ENCODE results near the gene ARHGAP44. TPM values are rescaled to one million over a fixed set of nuclear protein-coding genes. Genes with fewer than 3 reads are reported as not detected.
A peak's percentile ranks its signal among the peaks of the same experiment; 100 is the strongest.

ARHGAP44 gene
- total and polyA plus RNA-seq, 2 of the 4 experiments (the other 2 are of a cell fraction): 0.54 to 1.0 TPM

GRCh38 chr17:12800855-12801365 lies 11.6 kb downstream of the ARHGAP44 start:
- Histone ChIP-seq H3K14ac (replicated peaks; ENCODE audit: low read depth, low read length) (no peak overlapping the region), H4K91ac (ENCODE audit: insufficient read depth, low read depth, low read length) (no peak overlapping the region), H3K79me1 (ENCODE audit: low read depth in 1 of 2, low read length in 2 of 2) (no peaks in the 10 kb centered on the region), H3K4ac (ENCODE audit: low read depth, low read length) (no peak overlapping the region), H3K4me2 (ENCODE audit: low read depth, low read length) (no peak overlapping the region), H2AFZ (replicated peaks; ENCODE audit: low read length, poor library complexity) (no peak overlapping the region), H3K18ac (ENCODE audit: low read depth, low read length) (no peak overlapping the region), H4K8ac (ENCODE audit: low read depth in 2 of 2, low read length in 2 of 2) (no peak overlapping the region), H3K56ac (ENCODE audit: extremely low read depth, insufficient read depth, low read length) (no peak overlapping the region), H3K4me3 (ENCODE audit: insufficient read depth, low read depth, low read length) (no peak overlapping the region), H3K23ac (ENCODE audit: low read depth, low read length) (no peak overlapping the region), H3K36me3 (ENCODE audit: control insufficient read depth, insufficient read depth, low read length) (no peaks in the 10 kb centered on the region), H2AK9ac (replicated peaks; ENCODE audit: low read depth, low read length, poor library complexity) (no peak overlapping the region), H3K27ac (ENCODE audit: insufficient read depth, low read length) (no peak overlapping the region), H3K9me1 (ENCODE audit: insufficient read depth, low read length) (no peaks in the 10 kb centered on the region), H3K9ac (ENCODE audit: low read depth, low read length) (no peak overlapping the region), H2BK5ac (ENCODE audit: low read depth, low read length, poor library complexity, severe bottlenecking) (no peak overlapping the region), H4K5ac (ENCODE audit: low read depth, low read length) (no peak overlapping the region), H2BK15ac (ENCODE audit: low read depth, low read length) (no peak overlapping the region), H2BK120ac (ENCODE audit: low read depth, low read length) (no peak overlapping the region), H4K20me1 (ENCODE audit: insufficient read depth, low read length) (no peaks in the 10 kb centered on the region; the same call in 1 of the 2 replicates), H2AK5ac (ENCODE audit: low read depth, low read length) (no peak overlapping the region), H3K9me3 (ENCODE audit: control insufficient read depth, insufficient read depth, low read length) (no peaks in the 10 kb centered on the region), H3K27me3 (ENCODE audit: control insufficient read depth, insufficient read depth, low read length) (no peaks in the 10 kb centered on the region), H3K4me1 (ENCODE audit: control insufficient read depth, insufficient read depth, low read length) (peaks cover 2% of the 10 kb centered on the region; the same call in 1 of the 2 replicates), H2BK20ac (ENCODE audit: low read depth, low read length) (no peak overlapping the region)
- intact Hi-C loops (cut with micrococcal nuclease) (no loop called here), in situ Hi-C loops (cut with MboI; ENCODE audit: low sequenced_read_pairs) (loop anchor here (25.0 kb wide), 1 partner anchor 111 kb away; no protein-coding TSS in a partner anchor), dilution Hi-C loops (cut with HindIII; ENCODE audit: low sequenced_read_pairs, unreplicated experiment) (no loop called here)
- no CpG with 5 or more reads among the region's 3 CpGs for WGBS, 2 experiments (ENCODE audit: extremely low coverage in 2 of 2, insufficient read length in 1 of 2)
- POLR2A ChIA-PET (ENCODE audit: unreplicated experiment): no interaction called here
- ATAC-seq (ENCODE audit: low read depth) (no peak; the same call in 1 of the 2 replicates), DNase-seq (no peak)
- BruUV-seq (replicated peaks): no TSS peak
- CTCF ChIA-PET: no interaction called here
- no peak for TF ChIP-seq RAD21 (IDR thresholded peaks at IDR 0.05; ENCODE audit: low read length)
- no peak for TF ChIP-seq MXI1 (IDR thresholded peaks at IDR 0.05; ENCODE audit: borderline replicate concordance, low read depth, low read length)
- TF ChIP-seq MAFK (IDR thresholded peaks at IDR 0.05; ENCODE audit: low read depth, low read length): peak; percentile 36; the same call in 1 of the 2 replicates

Measured in IMR-90 (cell line).